ENCODE measurements around the gene RAD51B.

DNA sequence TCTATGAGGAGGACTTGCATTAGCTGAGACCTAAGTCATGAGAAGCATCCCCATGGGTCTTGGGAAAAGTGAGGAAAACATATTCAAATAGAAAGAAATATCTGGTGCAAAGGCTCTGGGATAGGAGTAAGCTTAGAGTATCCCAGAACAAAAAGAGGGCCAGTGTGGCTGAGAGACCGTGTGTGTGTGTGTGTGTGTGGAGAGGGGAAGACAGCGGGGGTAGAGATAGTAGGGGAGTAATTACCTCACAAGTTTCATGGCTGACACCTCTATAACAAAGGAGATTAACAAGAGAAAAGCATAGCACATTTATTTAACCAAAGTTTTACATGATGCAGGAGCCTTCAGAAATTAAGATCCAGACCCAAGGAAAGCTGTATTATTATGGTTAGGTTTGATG, 440.5 kb downstream of the RAD51B start:
- TF ChIP-seq CTCF (IDR thresholded peaks at IDR 0.05; ENCODE audit: low read length), result no peak
- TF ChIP-seq EZH2 (optimal IDR thresholded peaks at IDR 0.05; ENCODE audit: low read depth, low read length), result no peak
